H1 (cell line): ENCODE results near the gene RPUSD3. TPM values are rescaled to one million over a fixed set of nuclear protein-coding genes. Genes with fewer than 3 reads are reported as not detected.

Source experiments
- CTCF ChIA-PET: fragments of 300-600 bp; sonication (Branson Sonifier 250); formaldehyde crosslinking; loops from one replicate; lab custom pipeline; 2021; ENCODE audit not compliant: partially characterized antibody; lab: Charles Lee
- POLR2A ChIA-PET: fragments of 300-600 bp; sonication (Branson Sonifier 250); formaldehyde crosslinking; loops from one replicate; lab custom pipeline; 2021; ENCODE audit warnings: inconsistent platforms; ENCODE audit not compliant: partially characterized antibody; lab: Charles Lee
- DNase-seq, 2 experiments: peaks; one replicate each; pipeline versions ENCODE4 v3.0.0 to v3.0.0-alpha.2; 2010 to 2022; ENCODE audit warnings: low spot score in 2 of 2, low read depth in 1 of 2, mixed read lengths in 1 of 2
- FAIRE-seq: peaks from 2 replicates; lab custom pipeline; 2011; peaks lifted over from hg19 to GRCh38; lab: Jason Lieb, UNC
- H2AFZ ChIP-seq: 2 replicates; pipeline ENCODE4 v1.8.1; 2012; ENCODE audit warnings: low read length, inconsistent platforms
- H2AK5ac ChIP-seq: 2 replicates; pipeline ENCODE4 v1.6.1; 2013; ENCODE audit warnings: low read depth, low read length
- H2BK120ac ChIP-seq: replicated peaks from 2 replicates; pipeline ENCODE3; 2013; ENCODE audit warnings: low read depth, low read length, inconsistent platforms
- H2BK12ac ChIP-seq: 2 replicates; pipeline ENCODE4 v1.6.1; 2013; ENCODE audit warnings: low read depth, low read length
- H2BK15ac ChIP-seq: 2 replicates; pipeline ENCODE4 v1.6.1; 2013; ENCODE audit warnings: low read length
- H2BK20ac ChIP-seq: 2 replicates; pipeline ENCODE4 v1.6.1; 2013; ENCODE audit warnings: low read length
- H2BK5ac ChIP-seq: 2 replicates; pipeline ENCODE4 v1.6.1; 2013; ENCODE audit warnings: low read depth, low read length
- H3K14ac ChIP-seq: 2 replicates; pipeline ENCODE4 v1.6.1; 2013; ENCODE audit warnings: inconsistent platforms; ENCODE audit not compliant: insufficient read length
- H3K18ac ChIP-seq: 2 replicates; pipeline ENCODE4 v1.6.1; 2013; ENCODE audit warnings: low read length; ENCODE audit errors: extremely low read depth
- H3K23ac ChIP-seq: 2 replicates; pipeline ENCODE4 v1.6.1; 2013; ENCODE audit warnings: inconsistent platforms; ENCODE audit not compliant: insufficient read length
- H3K23me2 ChIP-seq: 2 replicates; pipeline ENCODE4 v1.6.1; 2013; ENCODE audit warnings: low read depth, low read length
- H3K27ac ChIP-seq: 2 replicates; pipeline ENCODE4 v1.6.1; 2011; ENCODE audit warnings: low read depth, low read length, inconsistent platforms
- H3K27me3 ChIP-seq, 4 experiments: replicated peaks in 1 of 4; 1 replicate in 1 of 4; 2 replicates in 3 of 4; pipeline versions ENCODE4 v1.6.1 to v1.8.1; 2011 to 2013; ENCODE audit warnings: low read length in 3 of 4, mild to moderate bottlenecking in 3 of 4, inconsistent platforms in 2 of 4, mixed read lengths in 2 of 4, moderate library complexity in 1 of 4; ENCODE audit not compliant: control insufficient read depth in 3 of 4, insufficient read depth in 3 of 4; ENCODE audit errors: extremely low read depth in 1 of 4
- H3K36me3 ChIP-seq, 4 experiments: 2 replicates each; pipeline versions ENCODE4 v1.6.1 to v1.8.1; 2011 to 2013; ENCODE audit warnings: mild to moderate bottlenecking in 4 of 4, low read length in 3 of 4, moderate library complexity in 2 of 4, control low read depth in 1 of 4, inconsistent platforms in 1 of 4; ENCODE audit not compliant: insufficient read depth in 4 of 4, control insufficient read depth in 2 of 4
- H3K4ac ChIP-seq: replicated peaks from 2 replicates; pipeline ENCODE3; 2013; ENCODE audit warnings: low read length, low read depth, mixed read lengths, inconsistent platforms; ENCODE audit not compliant: insufficient read length
- H3K4me1 ChIP-seq, 4 experiments: replicated peaks in 1 of 4; 1 replicate in 1 of 4; 2 replicates in 3 of 4; pipeline versions ENCODE4 v1.6.1 to v1.8.1; 2011 to 2013; ENCODE audit warnings: low read length in 3 of 4, inconsistent platforms in 2 of 4, mixed read lengths in 1 of 4; ENCODE audit not compliant: insufficient read depth in 4 of 4, control insufficient read depth in 3 of 4
- H3K4me2 ChIP-seq, 2 experiments: 2 replicates each; pipeline versions ENCODE4 v1.6.1 to v1.8.1; 2011 to 2013; ENCODE audit warnings: low read depth in 2 of 2, low read length in 2 of 2, control low read depth in 1 of 2, inconsistent platforms in 1 of 2, mild to moderate bottlenecking in 1 of 2; ENCODE audit not compliant: insufficient read depth in 1 of 2
- H3K4me3 ChIP-seq, 4 experiments: fragments of 200-600, 300-600 bp in 1 of 4; sonication (generic), shearing (Covaris generic), sonication (Bioruptor Twin) in 1 of 4; 2 replicates each; pipeline versions ENCODE4 v1.5.1 to v1.8.1; 2011 to 2016; ENCODE audit warnings: low read length in 4 of 4, low read depth in 3 of 4, control low read depth in 2 of 4, inconsistent platforms in 2 of 4, mild to moderate bottlenecking in 2 of 4, mixed read lengths in 1 of 4, moderate library complexity in 1 of 4; ENCODE audit not compliant: insufficient read depth in 2 of 4; ENCODE audit errors: extremely low read depth in 1 of 4
- H3K56ac ChIP-seq: replicated peaks from 2 replicates; pipeline ENCODE3; 2013; ENCODE audit warnings: low read depth, mild to moderate bottlenecking, mixed read lengths, low read length, inconsistent platforms; ENCODE audit not compliant: insufficient read length
- H3K79me1 ChIP-seq: 2 replicates; pipeline ENCODE4 v1.6.1; 2013; ENCODE audit warnings: low read depth, low read length, control low read depth
- H3K79me2 ChIP-seq, 2 experiments: 2 replicates each; pipeline versions ENCODE4 v1.6.1 to v1.8.1; 2012 to 2013; ENCODE audit warnings: low read length in 2 of 2, mild to moderate bottlenecking in 2 of 2, inconsistent platforms in 1 of 2; ENCODE audit not compliant: insufficient read depth in 2 of 2, control insufficient read depth in 1 of 2
- H3K9ac ChIP-seq, 4 experiments: replicated peaks in 1 of 4; 1 replicate in 1 of 4; 2 replicates in 3 of 4; pipeline versions ENCODE4 v1.6.1 to v1.8.1; 2011 to 2013; ENCODE audit warnings: low read depth in 3 of 4, low read length in 3 of 4, control low read depth in 2 of 4, mild to moderate bottlenecking in 2 of 4, moderate library complexity in 2 of 4, inconsistent platforms in 1 of 4; ENCODE audit errors: extremely low read depth in 1 of 4
- H3K9me3 ChIP-seq, 2 experiments: 2 replicates each; pipeline versions ENCODE4 v1.6.1 to v1.8.1; 2012 to 2013; ENCODE audit warnings: mild to moderate bottlenecking in 2 of 2, moderate library complexity in 2 of 2, control low read depth in 1 of 2, inconsistent platforms in 1 of 2, low read depth in 1 of 2, low read length in 1 of 2, mixed read lengths in 1 of 2; ENCODE audit not compliant: insufficient read depth in 2 of 2
- H4K20me1 ChIP-seq, 2 experiments: replicated peaks in 1 of 2; 2 replicates each; pipeline versions ENCODE3 to v1.8.1; 2011 to 2013; ENCODE audit warnings: inconsistent platforms in 2 of 2, low read length in 2 of 2, mild to moderate bottlenecking in 1 of 2; ENCODE audit not compliant: insufficient read depth in 2 of 2, control insufficient read depth in 1 of 2
- H4K5ac ChIP-seq: 2 replicates; pipeline ENCODE4 v1.6.1; 2013; ENCODE audit warnings: low read length, low read depth, mixed read lengths, inconsistent platforms; ENCODE audit not compliant: insufficient read length
- H4K8ac ChIP-seq: 2 replicates; pipeline ENCODE4 v1.8.0; 2013; ENCODE audit warnings: mild to moderate bottlenecking, moderate library complexity, low read length, inconsistent platforms; ENCODE audit not compliant: insufficient read depth; ENCODE audit errors: extremely low read depth
- H4K91ac ChIP-seq: replicated peaks from 2 replicates; pipeline ENCODE3; 2013; ENCODE audit warnings: low read length, mixed read lengths, inconsistent platforms; ENCODE audit not compliant: insufficient read length
- EP300 ChIP-seq, 2 experiments: IDR thresholded peaks; 1 replicate in 1 of 2; 2 replicates in 1 of 2; pipeline ENCODE4 v1.6.1; 2011 to 2012; ENCODE audit warnings: low read depth in 2 of 2, low read length in 2 of 2, mild to moderate bottlenecking in 2 of 2, borderline replicate concordance in 1 of 2, inconsistent platforms in 1 of 2, moderate library complexity in 1 of 2
- FOSL1 ChIP-seq: IDR thresholded peaks from 2 replicates; pipeline ENCODE4 v1.6.1; 2011; ENCODE audit warnings: mild to moderate bottlenecking, low read depth, low read length, moderate library complexity; ENCODE audit not compliant: insufficient read depth
- JUND ChIP-seq: IDR thresholded peaks from 2 replicates; pipeline ENCODE4 v1.6.1; 2011; ENCODE audit warnings: mild to moderate bottlenecking, improper control_type of control experiment, low read length
- NRF1 ChIP-seq: IDR thresholded peaks from 2 replicates; pipeline ENCODE4 v1.6.1; 2011; ENCODE audit warnings: mild to moderate bottlenecking, low read depth, low read length, improper control_type of control experiment
- POU5F1 ChIP-seq: IDR thresholded peaks from 2 replicates; pipeline ENCODE4 v1.6.1; 2011; ENCODE audit warnings: low read depth, mild to moderate bottlenecking, low read length, moderate library complexity
- SP4 ChIP-seq: IDR thresholded peaks from 2 replicates; pipeline ENCODE4 v1.6.1; 2012; ENCODE audit warnings: low read length, inconsistent platforms
- TEAD4 ChIP-seq: IDR thresholded peaks from 2 replicates; pipeline ENCODE4 v1.6.1; 2012; ENCODE audit warnings: low read depth, low read length, inconsistent platforms, mixed read lengths
- WGBS, 2 experiments: shearing (Covaris generic) in 1 of 2; methylation state at CpG; one replicate each; pipeline versions ENCODE4 v1.1.6 to v1.1.7; 2013 to 2015; ENCODE audit warnings: low lambda C conversion rate in 2 of 2, mixed read lengths in 2 of 2, inconsistent platforms in 1 of 2, low coverage in 1 of 2, missing lambda C conversion rate in 1 of 2; ENCODE audit not compliant: insufficient replicate concordance in 2 of 2, insufficient coverage in 1 of 2, insufficient read length in 1 of 2; ENCODE audit errors: extremely low coverage in 1 of 2, missing lambda C conversion rate in 1 of 2; 5-methylcytosine and 5-hydroxymethylcytosine counted together
- polyA plus RNA-seq, 7 experiments: library from polyadenylated mRNA; depleted of rRNA in 3 of 7; stranded (reverse) in 5 of 7; unstranded in 2 of 7; fragments of >200 nt in 5 of 7; fragments of 200-250 nt in 2 of 7; gene quantifications; 1 replicate in 5 of 7; 2 replicates in 1 of 7; 4 replicates in 1 of 7; pipeline versions ENCODE4 v1.2.1 to v1.2.3, GENCODE V29; 2011 to 2013; ENCODE audit warnings: missing spikeins in 2 of 7, mixed read lengths in 2 of 7
- total RNA-seq: library from RNA; stranded (reverse); fragmentation: NEBNext Ultra II Directional; extraction: Animal tissue kit (Norgen Biotek cat#: 25700); gene quantifications from 2 replicates; pipeline ENCODE4 v1.2.1, GENCODE V29; 2021

Gene RPUSD3
- total and polyA plus RNA-seq, 2 of the 8 experiments (the other 6 are each of a cell fraction or from before 2014, with no cell fraction given): 68.4 to 154 TPM

DNA sequence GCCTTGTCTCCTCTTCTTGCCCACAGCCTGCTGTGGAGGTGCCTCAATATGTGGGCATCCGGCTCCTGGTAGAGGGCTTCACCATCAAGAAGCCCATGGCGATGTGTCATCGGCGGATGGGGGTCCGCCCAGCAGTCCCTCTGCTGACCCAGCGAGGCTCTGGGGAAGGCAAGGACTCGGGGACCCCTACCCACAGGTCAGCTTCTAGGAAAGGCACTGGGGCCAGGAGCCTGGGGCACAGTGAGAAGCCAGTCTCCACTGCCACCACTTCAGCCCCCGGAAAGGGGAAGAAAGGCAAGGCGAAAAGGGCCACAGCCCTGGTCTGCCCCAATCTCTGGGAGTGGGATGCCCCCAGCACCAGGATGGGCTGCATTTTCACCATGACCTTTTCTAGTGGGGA, 10.7 kb downstream of the RPUSD3 start:
- Histone ChIP-seq H2BK20ac (no peak overlapping the region), H2BK5ac (no peak overlapping the region), H3K36me3 (peaks cover 0 to 7% (median 0%) of the 10 kb centered on the region in 4 experiments; a peak in 2 of 8 replicates), H2AFZ (no peak overlapping the region), H3K56ac (no peak overlapping the region), H2AK5ac (no peak overlapping the region), H3K23ac (no peak overlapping the region), H4K20me1 (peaks cover 0 to 4% of the 10 kb centered on the region in 2 experiments), H2BK120ac (no peak overlapping the region), H3K4me2 (no peak overlapping the region), H4K5ac (no peak overlapping the region), H4K8ac (no peak overlapping the region), H2BK12ac (no peak overlapping the region), H3K4me1 (no peaks in the 10 kb centered on the region), H3K14ac (no peak overlapping the region), H3K9me3 (no peaks in the 10 kb centered on the region), H3K27me3 (no peaks in the 10 kb centered on the region), H3K4me3 (no peak overlapping the region), H4K91ac (no peak overlapping the region), H3K27ac (no peak overlapping the region), H3K9ac (no peak overlapping the region), H3K23me2 (no peaks in the 10 kb centered on the region; the same call in 1 of the 2 replicates), H3K79me1 (no peaks in the 10 kb centered on the region), H3K18ac (no peak overlapping the region), H2BK15ac (no peak overlapping the region), H3K79me2 (no peaks in the 10 kb centered on the region), H3K4ac (no peak overlapping the region)
- CTCF ChIA-PET: interaction anchor here (1.0 to 7.9 kb wide), 2 partner anchors 5 to 27 kb away, joined by 3 to 74 read pairs; no protein-coding TSS in a partner anchor
- no peak for FAIRE-seq
- TF ChIP-seq TEAD4 (no peak), NRF1 (no peak), JUND (no peak), POU5F1 (no peak), EP300 (IDR thresholded peaks at IDR 0.05; ENCODE audit: borderline replicate concordance in 1 of 2, low read depth in 2 of 2, low read length in 2 of 2) (no peak), FOSL1 (no peak), SP4 (no peak)
- DNase-seq: no peak
- WGBS, 2 experiments: 92% methylated on average over 8 of the region's 9 CpGs; no CpG with 5 or more reads in 1 of the 2 experiments
- POLR2A ChIA-PET: interaction anchor here (1.6 to 3.2 kb wide), 2 partner anchors 8 to 113 kb away, joined by 5 to 12 read pairs; no protein-coding TSS in a partner anchor
